ENCODE results near the gene MYO3B.

The MYO3B gene

DNA sequence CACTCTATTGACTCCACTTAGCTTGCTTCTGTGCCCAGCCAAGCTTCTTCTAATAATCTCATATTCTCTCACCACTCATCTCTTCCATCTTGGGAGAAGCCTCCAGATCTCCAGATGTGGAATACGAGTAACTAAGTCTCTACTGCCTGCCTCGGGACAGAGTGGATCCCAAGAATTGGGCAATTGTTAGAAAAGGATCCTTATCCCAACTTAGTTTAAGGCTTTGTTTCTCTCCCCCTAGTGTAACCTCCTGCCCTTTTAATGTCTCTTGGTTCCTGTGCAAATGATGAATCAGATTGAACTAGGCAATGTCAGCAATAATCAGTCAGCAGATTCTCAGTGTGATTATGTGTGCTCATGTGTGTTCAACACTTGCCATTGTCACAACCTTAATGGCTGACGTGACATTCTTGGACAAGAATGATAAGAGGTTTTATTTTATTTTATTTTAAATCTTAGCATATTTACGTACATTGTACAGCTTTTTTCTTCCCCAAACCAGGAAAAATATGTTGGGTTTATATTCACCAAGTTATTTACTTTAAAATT is 59.7 kb downstream of the MYO3B start:
- no peak overlapping the region for H3K4me3 ChIP-seq (replicated peaks; ENCODE audit: low read depth, low read length)
- no peaks in the 10 kb centered on the region for H3K36me3 ChIP-seq (ENCODE audit: control insufficient read depth, insufficient read depth, low read length)
- TF ChIP-seq, protein P1, sequence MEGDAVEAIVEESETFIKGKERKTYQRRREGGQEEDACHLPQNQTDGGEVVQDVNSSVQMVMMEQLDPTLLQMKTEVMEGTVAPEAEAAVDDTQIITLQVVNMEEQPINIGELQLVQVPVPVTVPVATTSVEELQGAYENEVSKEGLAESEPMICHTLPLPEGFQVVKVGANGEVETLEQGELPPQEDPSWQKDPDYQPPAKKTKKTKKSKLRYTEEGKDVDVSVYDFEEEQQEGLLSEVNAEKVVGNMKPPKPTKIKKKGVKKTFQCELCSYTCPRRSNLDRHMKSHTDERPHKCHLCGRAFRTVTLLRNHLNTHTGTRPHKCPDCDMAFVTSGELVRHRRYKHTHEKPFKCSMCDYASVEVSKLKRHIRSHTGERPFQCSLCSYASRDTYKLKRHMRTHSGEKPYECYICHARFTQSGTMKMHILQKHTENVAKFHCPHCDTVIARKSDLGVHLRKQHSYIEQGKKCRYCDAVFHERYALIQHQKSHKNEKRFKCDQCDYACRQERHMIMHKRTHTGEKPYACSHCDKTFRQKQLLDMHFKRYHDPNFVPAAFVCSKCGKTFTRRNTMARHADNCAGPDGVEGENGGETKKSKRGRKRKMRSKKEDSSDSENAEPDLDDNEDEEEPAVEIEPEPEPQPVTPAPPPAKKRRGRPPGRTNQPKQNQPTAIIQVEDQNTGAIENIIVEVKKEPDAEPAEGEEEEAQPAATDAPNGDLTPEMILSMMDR (IDR thresholded peaks at IDR 0.05; ENCODE audit: insufficient read depth, low read length, poor library complexity, severe bottlenecking), result no peak
- no peak for DNase-seq (ENCODE audit: extremely low read depth, insufficient read length)
- H3K27me3 ChIP-seq (replicated peaks; ENCODE audit: control insufficient read depth, insufficient read depth, low read length), result no peaks in the 10 kb centered on the region; the same call in 1 of the 2 replicates

DNA sequence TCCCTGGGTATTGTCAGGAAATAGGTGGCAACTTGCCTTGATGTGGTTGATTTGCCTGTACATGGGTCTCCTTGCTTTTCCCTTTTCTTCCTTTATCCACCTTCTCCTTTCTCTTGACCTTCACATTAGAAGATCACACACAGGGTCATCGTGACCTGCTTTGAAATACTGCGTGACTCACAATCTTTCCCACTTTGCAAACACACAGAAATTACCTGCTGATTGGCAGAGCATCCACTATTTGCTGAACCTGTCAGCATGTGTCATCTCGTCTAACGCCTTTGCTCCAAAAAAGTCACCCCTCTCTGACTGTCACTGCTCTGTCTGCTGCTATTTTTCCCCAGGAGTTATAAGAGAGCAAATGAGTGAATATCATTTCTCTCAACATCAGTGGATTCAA is 60.8 kb downstream of the MYO3B start:
- Histone ChIP-seq H3K27me3 (replicated peaks; ENCODE audit: control insufficient read depth, insufficient read depth, low read length) (no peaks in the 10 kb centered on the region; the same call in 1 of the 2 replicates), H3K4me3 (replicated peaks; ENCODE audit: low read depth, low read length) (no peak overlapping the region), H3K36me3 (ENCODE audit: control insufficient read depth, insufficient read depth, low read length) (no peaks in the 10 kb centered on the region)
- DNase-seq (ENCODE audit: extremely low read depth, insufficient read length), result no peak
- TF ChIP-seq, protein P1 (IDR thresholded peaks at IDR 0.05; ENCODE audit: insufficient read depth, low read length, poor library complexity, severe bottlenecking), result no peak

DNA sequence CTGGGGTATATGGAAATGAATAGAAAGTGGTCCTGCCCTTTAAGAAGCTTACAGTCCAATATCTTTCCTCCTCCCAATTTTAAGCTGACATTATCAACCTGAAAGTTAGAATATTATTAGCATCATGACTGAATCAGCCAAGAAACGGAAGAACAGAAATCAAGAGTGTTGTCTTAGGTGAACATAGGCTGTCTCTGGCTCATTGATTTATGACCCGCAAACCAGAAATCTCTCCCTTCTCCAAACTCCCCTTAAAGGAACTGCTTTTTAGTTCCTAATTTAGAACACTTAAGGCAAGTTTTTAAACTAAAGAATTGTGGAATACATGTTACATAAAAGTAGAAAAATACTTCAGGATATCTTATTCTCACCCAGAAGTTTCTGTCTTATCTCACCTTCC is 62.7 kb downstream of the MYO3B start:
- Histone ChIP-seq H3K27me3 (replicated peaks; ENCODE audit: control insufficient read depth, insufficient read depth, low read length) (no peaks in the 10 kb centered on the region; the same call in 1 of the 2 replicates), H3K36me3 (ENCODE audit: control insufficient read depth, insufficient read depth, low read length) (no peaks in the 10 kb centered on the region), H3K4me3 (replicated peaks; ENCODE audit: low read depth, low read length) (no peak overlapping the region)
- TF ChIP-seq, protein P1 (IDR thresholded peaks at IDR 0.05; ENCODE audit: insufficient read depth, low read length, poor library complexity, severe bottlenecking), result no peak
- no peak for DNase-seq (ENCODE audit: extremely low read depth, insufficient read length)

DNA sequence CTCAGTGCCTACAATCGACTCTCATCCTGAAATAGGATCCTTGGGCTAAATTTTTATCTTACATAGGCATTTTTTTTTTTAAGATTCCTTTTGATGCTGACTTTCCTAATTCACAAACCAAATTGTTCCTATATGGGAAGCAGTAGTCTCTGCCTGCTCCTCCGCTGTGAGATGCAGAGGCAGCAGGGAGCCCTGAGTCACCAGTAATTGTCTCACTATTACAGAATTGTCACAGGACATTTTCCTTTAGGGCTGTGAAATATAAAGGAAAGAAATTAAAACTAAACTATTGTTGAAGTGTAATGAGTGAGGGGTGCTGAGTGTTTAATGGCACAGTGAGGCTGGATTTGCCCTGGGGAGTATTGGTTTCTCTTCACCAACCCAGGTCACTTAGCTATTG is 63.8 kb downstream of the MYO3B start:
- no peak for DNase-seq (ENCODE audit: extremely low read depth, insufficient read length)
- Histone ChIP-seq H3K4me3 (replicated peaks; ENCODE audit: low read depth, low read length) (no peak overlapping the region), H3K36me3 (ENCODE audit: control insufficient read depth, insufficient read depth, low read length) (no peaks in the 10 kb centered on the region), H3K27me3 (replicated peaks; ENCODE audit: control insufficient read depth, insufficient read depth, low read length) (no peaks in the 10 kb centered on the region; the same call in 1 of the 2 replicates)
- TF ChIP-seq, protein P1 (IDR thresholded peaks at IDR 0.05; ENCODE audit: insufficient read depth, low read length, poor library complexity, severe bottlenecking), result no peak

DNA sequence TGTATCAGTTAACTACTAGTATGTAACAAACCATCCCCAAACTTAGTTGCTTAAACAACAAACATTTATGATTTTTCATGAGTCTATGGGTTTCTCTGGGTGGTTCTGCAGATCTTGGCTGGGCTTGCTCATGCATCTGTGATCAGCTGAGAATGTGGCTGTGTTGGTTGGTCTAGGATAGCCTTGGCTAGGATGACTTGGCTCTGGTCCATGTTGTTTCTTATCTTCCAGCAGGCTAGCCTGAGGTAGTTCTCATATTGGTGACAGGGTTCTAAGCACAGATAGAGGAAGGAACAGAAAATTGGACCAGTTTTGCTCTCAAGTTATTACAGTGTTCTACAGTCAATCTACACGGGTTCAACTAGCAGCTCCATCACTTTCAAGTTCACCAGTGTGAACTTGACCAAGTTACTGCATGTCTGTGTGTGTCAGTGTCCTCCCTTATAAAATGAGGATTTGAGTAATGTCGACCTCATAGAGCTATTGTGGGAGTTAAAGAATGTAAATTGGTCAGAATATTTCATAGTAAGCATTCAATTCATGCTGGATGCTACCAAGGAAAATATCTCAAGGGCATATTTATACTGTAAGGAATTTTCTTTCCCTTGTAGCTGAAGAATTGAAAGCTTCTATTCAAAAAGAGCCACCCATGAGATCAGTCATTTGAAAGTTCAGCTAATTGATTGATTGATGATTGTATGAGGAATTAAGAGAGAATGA is 65.3 kb downstream of the MYO3B start:
- no peak for DNase-seq (ENCODE audit: extremely low read depth, insufficient read length)
- Histone ChIP-seq H3K27me3 (replicated peaks; ENCODE audit: control insufficient read depth, insufficient read depth, low read length) (no peaks in the 10 kb centered on the region; the same call in 1 of the 2 replicates), H3K4me3 (replicated peaks; ENCODE audit: low read depth, low read length) (no peak overlapping the region), H3K36me3 (ENCODE audit: control insufficient read depth, insufficient read depth, low read length) (no peaks in the 10 kb centered on the region)
- TF ChIP-seq, protein P1 (IDR thresholded peaks at IDR 0.05; ENCODE audit: insufficient read depth, low read length, poor library complexity, severe bottlenecking), result no peak
